Large intestine (tissue), 3 donors: Measurements from ENCODE around the gene STK39. TPM values are rescaled to one million over a fixed set of nuclear protein-coding genes. Genes with fewer than 3 reads are reported as not detected.

Source experiments
- DNase-seq, 2 donors: peaks; one replicate each; pipeline versions ENCODE4 v3.0.0 to v3.0.0-alpha.2; 2013
- H3K27ac ChIP-seq: one replicate; pipeline ENCODE4 v1.5.1; 2013; ENCODE audit warnings: low read length
- H3K27me3 ChIP-seq: 2 replicates; pipeline ENCODE4 v1.6.1; 2013; ENCODE audit warnings: low read length; ENCODE audit not compliant: control insufficient read depth, insufficient read depth
- H3K36me3 ChIP-seq: 2 replicates; pipeline ENCODE4 v1.6.1; 2013; ENCODE audit warnings: low read length; ENCODE audit not compliant: control insufficient read depth, insufficient read depth
- H3K4me1 ChIP-seq: one replicate; pipeline ENCODE4 v1.6.1; 2013; ENCODE audit warnings: low read length; ENCODE audit not compliant: control insufficient read depth, insufficient read depth
- H3K4me3 ChIP-seq: one replicate; pipeline ENCODE4 v1.5.1; 2013; ENCODE audit warnings: low read length
- H3K9me3 ChIP-seq: one replicate; pipeline ENCODE4 v1.6.1; 2013; ENCODE audit warnings: mild to moderate bottlenecking, low read depth, low read length, moderate library complexity; ENCODE audit not compliant: control insufficient read depth
- WGBS: methylation state at CpG from one replicate; pipeline ENCODE4 v1.1.5; 2013; ENCODE audit warnings: low lambda C conversion rate; ENCODE audit not compliant: insufficient coverage; 5-methylcytosine and 5-hydroxymethylcytosine counted together
- polyA plus RNA-seq: library from polyadenylated mRNA; unstranded; fragments of 120-200 nt; gene quantifications from one replicate; pipeline ENCODE4 v1.2.1, GENCODE V29; 2013

STK39 gene
- polyA plus RNA-seq, 1 donor: 22.4 TPM

- no peaks in the 10 kb centered on the region for H3K27me3 ChIP-seq
- DNase-seq: no peak
- no peak overlapping the region for H3K4me3 ChIP-seq
- peaks cover 7% of the 10 kb centered on the region for H3K36me3 ChIP-seq
- peaks cover 4% of the 10 kb centered on the region for H3K4me1 ChIP-seq
- 67% methylated on average over 1 of the region's 8 CpGs for WGBS
- no peaks in the 10 kb centered on the region for H3K9me3 ChIP-seq
- H3K27ac ChIP-seq: no peak overlapping the region
These were observed 87.4 kb downstream of the STK39 start for GRCh38 chr2:168159754-168160585.

- WGBS: no CpG with 5 or more reads among the region's 3 CpGs
These were observed 88.8 kb downstream of the STK39 start for GRCh38 chr2:168158586-168158985.

GRCh38 chr2:168157926-168158325 lies 89.5 kb downstream of the STK39 start:
- DNase-seq: no peak
- no peak overlapping the region for H3K27ac ChIP-seq
- H3K4me1 ChIP-seq: peaks cover 4% of the 10 kb centered on the region
- peaks cover 7% of the 10 kb centered on the region for H3K36me3 ChIP-seq
- WGBS: no CpG with 5 or more reads among the region's 2 CpGs
- no peaks in the 10 kb centered on the region for H3K27me3 ChIP-seq
- H3K4me3 ChIP-seq: no peak overlapping the region
- no peaks in the 10 kb centered on the region for H3K9me3 ChIP-seq

More at GRCh38 chr2:168158586-168158985, 88.8 kb downstream of the STK39 start:
- H3K36me3 ChIP-seq: peaks cover 7% of the 10 kb centered on the region
- DNase-seq: no peak
- H3K9me3 ChIP-seq: no peaks in the 10 kb centered on the region
- H3K4me1 ChIP-seq: peaks cover 4% of the 10 kb centered on the region
- no peaks in the 10 kb centered on the region for H3K27me3 ChIP-seq
- H3K27ac ChIP-seq: no peak overlapping the region
- H3K4me3 ChIP-seq: no peak overlapping the region

DNA sequence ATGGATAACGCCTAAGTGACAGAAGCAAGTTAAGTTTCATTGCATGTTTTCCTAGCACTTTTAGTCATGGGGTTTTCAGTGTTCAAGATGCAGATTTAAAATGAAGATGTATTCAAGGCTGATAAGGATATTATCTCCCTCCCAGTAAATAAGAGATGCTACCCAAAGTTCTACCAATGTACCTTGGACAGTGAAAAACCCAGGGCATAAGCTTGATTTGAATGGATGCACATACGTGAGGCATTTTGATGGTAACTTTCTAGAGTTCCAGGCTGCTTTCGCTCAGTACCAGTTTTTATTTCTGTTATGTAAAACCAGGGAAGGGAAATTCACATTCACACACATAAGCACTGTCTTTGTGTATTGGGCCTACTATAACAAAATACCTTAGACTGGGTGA lies 90.3 kb downstream of the STK39 start:
- H3K27me3 ChIP-seq: no peaks in the 10 kb centered on the region
- peaks cover 4% of the 10 kb centered on the region for H3K4me1 ChIP-seq
- WGBS: no CpG with 5 or more reads among the region's 3 CpGs
- DNase-seq: no peak
- no peak overlapping the region for H3K4me3 ChIP-seq
- no peaks in the 10 kb centered on the region for H3K9me3 ChIP-seq
- peaks cover 7% of the 10 kb centered on the region for H3K36me3 ChIP-seq
- H3K27ac ChIP-seq: no peak overlapping the region

DNA sequence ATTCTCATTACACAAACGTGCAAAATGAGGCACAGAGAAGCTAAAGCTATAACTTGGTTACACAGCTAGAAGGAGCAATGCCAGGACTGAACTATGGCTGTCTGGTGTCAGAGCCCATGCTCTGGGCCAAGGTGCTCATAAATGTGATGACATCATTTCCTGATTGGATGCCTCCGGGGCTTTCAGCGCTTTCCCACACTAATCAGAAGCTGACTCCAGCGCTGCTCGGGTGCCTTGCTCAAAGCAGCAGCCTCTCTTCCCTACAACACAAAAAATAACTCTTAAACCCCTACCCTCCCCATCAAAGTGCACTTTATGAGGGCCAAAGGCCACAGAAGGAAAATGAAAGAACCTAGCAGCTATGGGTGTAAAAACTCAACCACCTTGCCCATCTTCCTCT lies 90.7 kb downstream of the STK39 start:
- no peaks in the 10 kb centered on the region for H3K9me3 ChIP-seq
- peak in 1 of 2 donors; percentile 53 for DNase-seq
- no peak overlapping the region for H3K4me3 ChIP-seq
- H3K27me3 ChIP-seq: no peaks in the 10 kb centered on the region
- no peak overlapping the region for H3K27ac ChIP-seq
- WGBS: no CpG with 5 or more reads among the region's 5 CpGs
- H3K36me3 ChIP-seq: peaks cover 7% of the 10 kb centered on the region
- peaks cover 4% of the 10 kb centered on the region for H3K4me1 ChIP-seq

GRCh38 chr2:168155680-168156079 lies 91.7 kb downstream of the STK39 start:
- DNase-seq: no peak
- Histone ChIP-seq H3K27ac (no peak overlapping the region), H3K4me3 (no peak overlapping the region), H3K4me1 (peaks cover 4% of the 10 kb centered on the region), H3K36me3 (peaks cover 5% of the 10 kb centered on the region), H3K9me3 (no peaks in the 10 kb centered on the region), H3K27me3 (no peaks in the 10 kb centered on the region)
- no CpG with 5 or more reads among the region's 2 CpGs for WGBS

- Histone ChIP-seq H3K36me3 (peaks cover 5% of the 10 kb centered on the region), H3K27me3 (no peaks in the 10 kb centered on the region), H3K4me3 (no peak overlapping the region), H3K4me1 (peaks cover 4% of the 10 kb centered on the region), H3K9me3 (no peaks in the 10 kb centered on the region), H3K27ac (no peak overlapping the region)
- 86% methylated on average over 1 of the region's 3 CpGs for WGBS
- DNase-seq: no peak
These were observed 92.3 kb downstream of the STK39 start for GRCh38 chr2:168155046-168155445.

DNA sequence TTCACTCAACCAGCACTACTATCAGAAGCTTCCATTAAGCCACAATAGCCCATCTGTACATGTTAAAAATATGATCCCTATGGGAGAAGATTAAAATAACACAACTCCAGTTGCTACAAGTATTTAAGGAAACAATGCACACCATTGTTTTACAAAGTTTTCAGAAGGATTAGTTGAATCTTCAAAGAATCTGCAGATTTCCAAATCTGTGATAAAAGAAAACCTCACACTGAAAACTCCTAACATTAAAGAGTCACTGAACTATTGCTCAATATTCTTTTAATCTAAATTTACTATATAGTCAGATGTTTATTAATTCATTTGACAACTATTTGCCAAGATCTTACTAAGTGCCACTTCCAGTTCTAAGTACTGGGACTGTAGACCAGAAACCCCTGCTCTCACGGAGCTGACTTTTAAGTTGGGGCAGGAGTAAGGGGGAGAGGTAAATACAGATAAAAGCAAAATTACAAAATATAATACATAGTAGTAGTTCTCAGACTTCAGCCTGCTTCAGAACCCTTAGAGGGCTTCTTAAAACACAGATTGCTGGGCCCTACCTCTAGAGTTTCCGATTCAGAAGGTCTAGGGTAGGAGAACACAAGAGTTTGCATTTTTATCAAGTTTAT lies 94.4 kb downstream of the STK39 start:
- no peak for DNase-seq

DNA sequence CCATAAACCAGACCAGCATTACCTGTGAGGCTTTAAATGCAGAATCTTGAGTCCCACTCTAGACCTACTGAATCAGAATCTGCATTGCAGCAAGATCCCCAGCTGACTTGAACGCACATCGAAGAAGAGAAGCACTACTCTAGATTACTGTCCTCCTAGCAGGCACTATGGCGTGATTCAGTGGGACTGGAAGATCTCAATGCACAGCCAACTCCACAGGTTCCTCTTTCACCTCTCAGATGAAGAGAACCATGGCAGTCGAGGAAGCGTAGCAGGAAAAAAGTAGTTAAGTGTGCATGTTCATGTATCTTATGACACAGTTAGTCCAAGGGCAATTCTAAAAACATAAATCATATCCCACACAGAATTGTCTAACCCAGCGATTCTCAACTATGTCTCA lies 97.4 kb downstream of the STK39 start:
- H3K4me1 ChIP-seq: no peaks in the 10 kb centered on the region
- H3K27me3 ChIP-seq: no peaks in the 10 kb centered on the region
- H3K9me3 ChIP-seq: no peaks in the 10 kb centered on the region
- peaks cover 2% of the 10 kb centered on the region for H3K36me3 ChIP-seq
- H3K4me3 ChIP-seq: no peak overlapping the region
- WGBS: 86% methylated on average over 1 of the region's 6 CpGs
- no peak overlapping the region for H3K27ac ChIP-seq
- no peak for DNase-seq

More for the DNA sequence above, 94.4 kb downstream of the STK39 start:
- H3K4me1 ChIP-seq: peaks cover 4% of the 10 kb centered on the region
- no peak overlapping the region for H3K4me3 ChIP-seq
- H3K27ac ChIP-seq: no peak overlapping the region
- no peaks in the 10 kb centered on the region for H3K9me3 ChIP-seq
- WGBS: no CpG with 5 or more reads among the region's 2 CpGs
- no peaks in the 10 kb centered on the region for H3K36me3 ChIP-seq
- H3K27me3 ChIP-seq: no peaks in the 10 kb centered on the region

GRCh38 chr2:168149150-168149974 lies 98.0 kb downstream of the STK39 start:
- WGBS: 20% methylated on average over 1 of the region's 5 CpGs
- no peak overlapping the region for H3K27ac ChIP-seq

More at GRCh38 chr2:168149150-168149974, 98.0 kb downstream of the STK39 start:
- peaks cover 3% of the 10 kb centered on the region for H3K36me3 ChIP-seq
- DNase-seq: no peak
- H3K27me3 ChIP-seq: no peaks in the 10 kb centered on the region
- no peaks in the 10 kb centered on the region for H3K4me1 ChIP-seq
- no peak overlapping the region for H3K4me3 ChIP-seq
- no peaks in the 10 kb centered on the region for H3K9me3 ChIP-seq
